HCT116 (cell line): ENCODE measurements around the gene MIDN. TPM values are rescaled to one million over a fixed set of nuclear protein-coding genes. Genes with fewer than 3 reads are reported as not detected.

Experiments used
- ATAC-seq: fragments of 200-7000 bp; cut with Tn5 transposase; 2 replicates; pipeline ENCODE4 v1.9.1; 2020; ENCODE audit warnings: mild to moderate bottlenecking, moderate library complexity
- BruUV-seq: library from RNA; stranded (reverse); fragments of 400-500 nt; replicated peaks from 2 replicates; lab custom pipeline; 2021; lab: Mats Ljungman, UMichigan
- CTCF ChIA-PET: fragments of 300-600 bp; sonication (Branson Sonifier 250); formaldehyde crosslinking; loops from one replicate; lab custom pipeline; 2021; ENCODE audit warnings: antibody characterized with exemption; lab: Charles Lee
- POLR2A ChIA-PET: fragments of 300-600, 350-600 bp; sonication (Branson Sonifier 250); formaldehyde crosslinking; loops from one replicate; lab custom pipeline; 2021; ENCODE audit warnings: antibody characterized with exemption; lab: Charles Lee
- RAD21 ChIA-PET, 2 experiments: fragments of 300-600 bp; sonication (Branson Sonifier 250); formaldehyde crosslinking; loops; one replicate each; lab custom pipeline; 2023; ENCODE audit warnings: low total read pairs in 2 of 2; ENCODE audit not compliant: uncharacterized antibody in 2 of 2, unreplicated experiment in 2 of 2, low non-redundant PET in 1 of 2; lab: Charles Lee
- DNase-seq: peaks from one replicate; pipeline ENCODE4 v3.0.0-alpha.2; 2010; ENCODE audit warnings: low read depth, low spot score
- H2AFZ ChIP-seq: fragments of 200-600 bp; shearing (Covaris generic), sonication (generic); 2 replicates; pipeline ENCODE4 v1.6.1; 2017; ENCODE audit warnings: low read depth, mixed run types, mixed read lengths, antibody characterized with exemption, low read length; ENCODE audit not compliant: poor library complexity, severe bottlenecking
- H3K27ac ChIP-seq: 2 replicates; pipeline ENCODE4 v1.5.1; 2012; ENCODE audit warnings: low read depth, low read length
- H3K27me3 ChIP-seq: fragments of 200-600 bp; sonication (generic); 2 replicates; pipeline ENCODE4 v1.6.1; 2016; ENCODE audit warnings: mixed run types, low read length, mixed read lengths; ENCODE audit not compliant: insufficient read depth
- H3K36me3 ChIP-seq, 2 experiments: fragments of 200-500 bp in 1 of 2; fragments of 200-600 bp in 1 of 2; sonication (Bioruptor generic) in 1 of 2; sonication (generic) in 1 of 2; 2 replicates each; pipeline versions ENCODE4 v1.5.1 to v1.6.1; 2014 to 2016; ENCODE audit warnings: low read length in 2 of 2, inconsistent platforms in 1 of 2, mixed read lengths in 1 of 2, mixed run types in 1 of 2; ENCODE audit not compliant: insufficient read depth in 2 of 2, control insufficient read depth in 1 of 2
- H3K4me1 ChIP-seq, 2 experiments: fragments of 200-600 bp in 1 of 2; sonication (generic) in 1 of 2; 2 replicates each; pipeline versions ENCODE4 v1.5.1 to v1.6.1; 2012 to 2017; ENCODE audit warnings: low read length in 2 of 2, inconsistent platforms in 1 of 2, mild to moderate bottlenecking in 1 of 2, mixed read lengths in 1 of 2, mixed run types in 1 of 2, moderate library complexity in 1 of 2; ENCODE audit not compliant: insufficient read depth in 2 of 2, control insufficient read depth in 1 of 2
- H3K4me2 ChIP-seq: fragments of 200-600 bp; sonication (generic); 2 replicates; pipeline ENCODE4 v1.6.1; 2017; ENCODE audit warnings: mixed run types, low read length, mixed read lengths
- H3K4me3 ChIP-seq, 2 experiments: fragments of 200-600 bp in 1 of 2; sonication (generic) in 1 of 2; replicated peaks in 1 of 2; 2 replicates each; pipeline ENCODE4 v1.5.1; 2011 to 2016; ENCODE audit warnings: low read length in 2 of 2, control low read depth in 1 of 2, low read depth in 1 of 2, mild to moderate bottlenecking in 1 of 2, mixed read lengths in 1 of 2, mixed run types in 1 of 2
- H3K79me2 ChIP-seq: fragments of 200-600 bp; sonication (generic); 2 replicates; pipeline ENCODE4 v1.6.1; 2017; ENCODE audit warnings: mild to moderate bottlenecking, mixed run types, low read length, moderate library complexity, mixed read lengths; ENCODE audit not compliant: insufficient read depth
- H3K9ac ChIP-seq: fragments of 200-600 bp; sonication (generic); 2 replicates; pipeline ENCODE4 v1.6.1; 2016; ENCODE audit warnings: low read length, mixed read lengths
- H3K9me2 ChIP-seq: fragments of 200-600 bp; sonication (generic), shearing (Covaris generic); 2 replicates; pipeline ENCODE4 v1.6.1; 2017; ENCODE audit warnings: mixed run types, mild to moderate bottlenecking, moderate library complexity; ENCODE audit not compliant: insufficient read depth
- H3K9me3 ChIP-seq, 2 experiments: fragments of 200-500 bp in 1 of 2; fragments of 200-600 bp in 1 of 2; sonication (Bioruptor generic) in 1 of 2; sonication (generic) in 1 of 2; 2 replicates each; pipeline ENCODE4 v1.6.1; 2014 to 2017; ENCODE audit warnings: low read length in 2 of 2, mixed read lengths in 2 of 2, inconsistent platforms in 1 of 2, low read depth in 1 of 2, mild to moderate bottlenecking in 1 of 2, mixed run types in 1 of 2, moderate library complexity in 1 of 2; ENCODE audit not compliant: control insufficient read depth in 1 of 2, insufficient read depth in 1 of 2
- H4K20me1 ChIP-seq: fragments of 200-600 bp; sonication (generic), shearing (Covaris generic); 2 replicates; pipeline ENCODE4 v1.6.1; 2017; ENCODE audit warnings: mixed run types, mild to moderate bottlenecking, moderate library complexity; ENCODE audit not compliant: insufficient read depth
- POLR2A ChIP-seq: IDR thresholded peaks from 2 replicates; pipeline ENCODE4 v1.7.0; 2011; ENCODE audit warnings: borderline replicate concordance; ENCODE audit not compliant: insufficient read depth, insufficient read length; ENCODE audit errors: extremely low read depth
- SRF ChIP-seq: IDR thresholded peaks from 2 replicates; pipeline ENCODE4 v1.6.1; 2012; ENCODE audit warnings: low read depth
- TCF7L2 ChIP-seq: IDR thresholded peaks from 2 replicates; pipeline ENCODE4 v1.7.0; 2011; ENCODE audit warnings: borderline replicate concordance, inconsistent platforms; ENCODE audit not compliant: insufficient read depth, insufficient read length; ENCODE audit errors: extremely low read depth
- intact Hi-C: fragments of 100-400 bp; cut with micrococcal nuclease; formaldehyde crosslinking; loops from 2 replicates; pipeline ENCODE4 v1.10.0; 2022
- total RNA-seq: library from RNA; stranded (reverse); gene quantifications from one replicate; pipeline ENCODE4 v1.2.1, GENCODE V29; 2021; ENCODE audit not compliant: unreplicated experiment

MIDN gene
- total RNA-seq, 1 experiment from 2014 or later, result 146 TPM

GRCh38 chr19:1265615-1266128, 17.3 kb downstream of the MIDN start:
- DNase-seq (no peak), ATAC-seq (peak; percentile 4)
- Histone ChIP-seq H3K9ac (peak overlapping the region; percentile 98), H3K4me3 (peak overlapping the region; percentile 43 to 59), H2AFZ (no peak overlapping the region), H3K79me2 (peaks cover 18% of the 10 kb centered on the region), H3K4me2 (peak overlapping the region; percentile 97), H3K4me1 (peaks cover 48 to 90% of the 10 kb centered on the region in 2 experiments), H3K27ac (peak overlapping the region; percentile 99), H3K27me3 (no peaks in the 10 kb centered on the region), H3K36me3 (no peaks in the 10 kb centered on the region), H4K20me1 (no peaks in the 10 kb centered on the region), H3K9me3 (no peaks in the 10 kb centered on the region), H3K9me2 (no peaks in the 10 kb centered on the region)
- BruUV-seq, result no TSS peak
- intact Hi-C loops, result loop anchor here (1.0 kb wide), 2 partner anchors 16 to 21 kb away; no protein-coding TSS in a partner anchor
- peak; percentile 11 for TF ChIP-seq POLR2A
- no peak for TF ChIP-seq TCF7L2
- ChIA-PET RAD21 (interaction anchor here (0.9 to 2.1 kb wide), 4 partner anchors 12 to 24 kb away, joined by 5 to 51 read pairs (median 28); partner anchors contain the start of gene ATP5F1D (in 1 of the 2)), CTCF (interaction anchor here (0.9 to 6.5 kb wide), 8 partner anchors 8 to 225 kb away, joined by 3 to 325 read pairs (median 8); partner anchors contain the start of genes ATP5F1D, FAM174C and REEP6), POLR2A (interaction anchor here (0.7 to 3.0 kb wide), 9 partner anchors 9 to 178 kb away, joined by 3 to 58 read pairs (median 9); partner anchors contain the start of genes ATP5F1D and FAM174C)

- DNase-seq, result no peak
- H3K27me3 ChIP-seq, result no peaks in the 10 kb centered on the region
- H3K4me2 ChIP-seq, result peak overlapping the region; percentile 97
- H3K9me2 ChIP-seq, result no peaks in the 10 kb centered on the region
- intact Hi-C loops, result loop anchor here (1.0 kb wide), 2 partner anchors 17 to 22 kb away; no protein-coding TSS in a partner anchor
- peaks cover 22% of the 10 kb centered on the region for H3K79me2 ChIP-seq
- no peak overlapping the region for H2AFZ ChIP-seq
- ChIA-PET RAD21 (interaction anchor here (0.6 to 2.1 kb wide), 12 partner anchors 9 to 225 kb away, joined by 3 to 51 read pairs (median 6); partner anchors contain the start of gene ATP5F1D (in 1 of the 2)), CTCF (interaction anchor here (0.6 to 6.5 kb wide), 17 partner anchors 8 to 240 kb away, joined by 3 to 325 read pairs (median 4); partner anchors contain the start of genes ABCA7, ATP5F1D, CNN2 and FAM174C), POLR2A (interaction anchor here (0.7 to 3.0 kb wide), 11 partner anchors 9 to 406 kb away, joined by 3 to 58 read pairs (median 5); partner anchors contain the start of genes ATP5F1D and FAM174C)
- H4K20me1 ChIP-seq, result no peaks in the 10 kb centered on the region
- peak overlapping the region; percentile 43 to 59 for H3K4me3 ChIP-seq
- peak overlapping the region; percentile 99 for H3K27ac ChIP-seq
- H3K4me1 ChIP-seq, result peaks cover 52 to 94% of the 10 kb centered on the region in 2 experiments
- TF ChIP-seq TCF7L2 (peak; percentile 87), SRF (no peak)
- H3K36me3 ChIP-seq, result peaks cover 4 to 6% of the 10 kb centered on the region in 2 experiments; a peak in 3 of 4 replicates
- peak; percentile 37 for ATAC-seq
- H3K9ac ChIP-seq, result peak overlapping the region; percentile 98
- no TSS peak for BruUV-seq
- no peaks in the 10 kb centered on the region for H3K9me3 ChIP-seq
Measured at GRCh38 chr19:1266129-1266915, 17.9 kb downstream of the MIDN start.
